HepG2 (cell line): Measurements from ENCODE around the gene DDAH2. TPM values are rescaled to one million over a fixed set of nuclear protein-coding genes. Genes with fewer than 3 reads are reported as not detected.

Experiments
- ARNTL ChIP-seq: sonication (generic); formaldehyde crosslinking; IDR thresholded peaks from 2 replicates; pipeline ENCODE4 v1.4.0; 2020; ENCODE audit warnings: mild to moderate bottlenecking, missing genetic modification reagents
- CENPX ChIP-seq: sonication (generic); formaldehyde crosslinking; IDR thresholded peaks from 2 replicates; pipeline ENCODE4 v1.9.0; 2021; ENCODE audit warnings: mild to moderate bottlenecking, missing genetic modification reagents, moderate library complexity
- FOXA3 ChIP-seq: IDR thresholded peaks from 2 replicates; pipeline ENCODE4 v1.6.1; 2016; ENCODE audit warnings: missing genetic modification reagents, missing compliant biosample characterization
- GFI1 ChIP-seq: sonication (generic); formaldehyde crosslinking; IDR thresholded peaks from 2 replicates; pipeline ENCODE4 v1.5.0; 2020; ENCODE audit warnings: missing genetic modification reagents, mild to moderate bottlenecking, borderline replicate concordance
- GMEB1 ChIP-seq: sonication (generic); formaldehyde crosslinking; IDR thresholded peaks from 2 replicates; pipeline ENCODE4 v1.5.1; 2020; ENCODE audit warnings: missing genetic modification reagents, mild to moderate bottlenecking, borderline replicate concordance
- HDAC6 ChIP-seq: fragments of 200-600 bp; sonication (generic); IDR thresholded peaks from 2 replicates; pipeline ENCODE4 v1.7.0; 2017; ENCODE audit warnings: mild to moderate bottlenecking, antibody characterized with exemption, low read length, low read depth
- HMG20A ChIP-seq: IDR thresholded peaks from 2 replicates; pipeline ENCODE4 v1.6.1; 2016; ENCODE audit warnings: borderline replicate concordance
- KLF13 ChIP-seq: sonication (generic); formaldehyde crosslinking; IDR thresholded peaks from 2 replicates; pipeline ENCODE4 v1.4.0; 2020; ENCODE audit warnings: mild to moderate bottlenecking, missing genetic modification reagents
- MYPOP ChIP-seq: sonication (generic); formaldehyde crosslinking; IDR thresholded peaks from 2 replicates; pipeline ENCODE4 v1.8.1; 2023; ENCODE audit warnings: mild to moderate bottlenecking, moderate library complexity, missing genetic modification reagents
- NAIF1 ChIP-seq: sonication (generic); formaldehyde crosslinking; IDR thresholded peaks from 2 replicates; pipeline ENCODE4 v1.5.0; 2020; ENCODE audit warnings: mild to moderate bottlenecking, missing genetic modification reagents, borderline replicate concordance
- POLR2AphosphoS2 ChIP-seq: IDR thresholded peaks from 2 replicates; pipeline ENCODE4 v1.6.1; 2011; ENCODE audit warnings: low read depth, low read length, improper control_type of control experiment
- SIN3B ChIP-seq: fragments of 150-350 bp; IDR thresholded peaks from 2 replicates; pipeline ENCODE4 v1.6.1; 2014; ENCODE audit warnings: low read length
- SIX4 ChIP-seq: sonication (generic); formaldehyde crosslinking; IDR thresholded peaks from 2 replicates; pipeline ENCODE4 v1.4.0; 2020; ENCODE audit warnings: missing genetic modification reagents
- SP4 ChIP-seq: sonication (generic); formaldehyde crosslinking; IDR thresholded peaks from 2 replicates; pipeline ENCODE4 v1.8.1; 2023; ENCODE audit warnings: mild to moderate bottlenecking, missing genetic modification reagents
- SRY ChIP-seq: sonication (generic); formaldehyde crosslinking; IDR thresholded peaks from 2 replicates; pipeline ENCODE4 v1.8.0; 2022; ENCODE audit warnings: mild to moderate bottlenecking, missing genetic modification reagents
- SYNCRIP ChIP-seq: fragments of 200-400 bp; formaldehyde crosslinking; IDR thresholded peaks from 2 replicates; pipeline ENCODE4 v1.6.1; 2018; ENCODE audit warnings: mild to moderate bottlenecking, low read depth, low read length; ENCODE audit not compliant: insufficient read depth
- TAF15 ChIP-seq: fragments of 200-400 bp; formaldehyde crosslinking; IDR thresholded peaks from one replicate; pipeline ENCODE4 v1.6.1; 2018; ENCODE audit warnings: mild to moderate bottlenecking, low read depth, low read length; ENCODE audit not compliant: poor library complexity, severe bottlenecking
- TGIF2 ChIP-seq: IDR thresholded peaks from 2 replicates; pipeline ENCODE4 v1.6.1; 2016; ENCODE audit warnings: control low read depth, missing compliant biosample characterization
- WIZ ChIP-seq: sonication (generic); formaldehyde crosslinking; IDR thresholded peaks from 2 replicates; pipeline ENCODE4 v1.5.1; 2020; ENCODE audit warnings: mild to moderate bottlenecking, missing genetic modification reagents
- ZBTB49 ChIP-seq: sonication (generic); formaldehyde crosslinking; IDR thresholded peaks from 2 replicates; pipeline ENCODE4 v1.4.0; 2020; ENCODE audit warnings: missing genetic modification reagents, borderline replicate concordance
- ZNF3 ChIP-seq: IDR thresholded peaks from 2 replicates; pipeline ENCODE4 v1.7.0; 2017; ENCODE audit warnings: inconsistent platforms
- ZNF30 ChIP-seq: sonication (generic); formaldehyde crosslinking; IDR thresholded peaks from 2 replicates; pipeline ENCODE4 v1.5.0; 2020; ENCODE audit warnings: mild to moderate bottlenecking, missing genetic modification reagents
- ZNF343 ChIP-seq: sonication (generic); formaldehyde crosslinking; IDR thresholded peaks from 2 replicates; pipeline ENCODE4 v1.4.0; 2020; ENCODE audit warnings: mild to moderate bottlenecking, missing genetic modification reagents
- ZNF605 ChIP-seq: sonication (generic); formaldehyde crosslinking; IDR thresholded peaks from 2 replicates; pipeline ENCODE4 v1.8.0; 2022; ENCODE audit warnings: mild to moderate bottlenecking, missing genetic modification reagents
- ZNF777 ChIP-seq: sonication (generic); formaldehyde crosslinking; IDR thresholded peaks from 2 replicates; pipeline ENCODE4 v1.4.0; 2020; ENCODE audit warnings: missing genetic modification reagents
- ZNF841 ChIP-seq: sonication (generic); formaldehyde crosslinking; IDR thresholded peaks from 2 replicates; pipeline ENCODE4 v1.8.1; 2023; ENCODE audit warnings: missing genetic modification reagents, borderline replicate concordance
- ZNF850 ChIP-seq: sonication (generic); formaldehyde crosslinking; conservative IDR thresholded peaks from 2 replicates; pipeline ENCODE4 v1.9.0; 2021; ENCODE audit warnings: mild to moderate bottlenecking, missing genetic modification reagents
- ZSCAN20 ChIP-seq: sonication (generic); formaldehyde crosslinking; IDR thresholded peaks from 2 replicates; pipeline ENCODE4 v1.4.0; 2020; ENCODE audit warnings: missing genetic modification reagents, mild to moderate bottlenecking, borderline replicate concordance
- polyA plus RNA-seq, 8 experiments: library from polyadenylated mRNA; depleted of rRNA in 3 of 8; stranded (reverse) in 7 of 8; unstranded in 1 of 8; fragments of >200 nt; fragmentation: Illumina TruSeq in 4 of 8; extraction: Trizol in 4 of 8; gene quantifications; 2 replicates each; pipeline versions ENCODE4 v1.2.1 to v1.2.3, GENCODE V29; 2011 to 2016; ENCODE audit warnings: low read depth in 4 of 8, missing spikeins in 1 of 8, mixed read lengths in 1 of 8; ENCODE audit not compliant: insufficient read depth in 1 of 8
- total RNA-seq, 5 experiments: library from RNA; depleted of rRNA; stranded (reverse); fragments of >200 nt; fragmentation: Illumina TruSeq; extraction: Trizol; gene quantifications; 2 replicates each; pipeline ENCODE4 v1.2.3, GENCODE V29; 2016; ENCODE audit warnings: low read depth in 1 of 5

The DDAH2 gene
- total and polyA plus RNA-seq, 2 of the 13 experiments (the other 11 are each of a cell fraction or from before 2014, with no cell fraction given): 16.4 to 21.1 TPM

- no peak for TF ChIP-seq GFI1 (CRISPR knock-in tag)
- no peak for TF ChIP-seq ZNF3
- TF ChIP-seq GMEB1 (CRISPR knock-in tag): peak; percentile 23; the same call in 1 of the 2 replicates
- no peak for TF ChIP-seq ZBTB49 (CRISPR knock-in tag)
- no peak for TF ChIP-seq SYNCRIP
- TF ChIP-seq NAIF1 (CRISPR knock-in tag): no peak
- no peak; the same call in 1 of the 2 replicates for TF ChIP-seq POLR2AphosphoS2
- no peak for TF ChIP-seq CENPX (CRISPR knock-in tag)
- TF ChIP-seq SIX4: no peak
- TF ChIP-seq HMG20A: no peak
- TF ChIP-seq ZSCAN20 (CRISPR knock-in tag): peak; percentile 20; the same call in 1 of the 2 replicates
- 0 out of 2 replicates have a peak, but pooled peaks have one; percentile 28 for TF ChIP-seq TGIF2 (CRISPR knock-in tag)
- TF ChIP-seq ZNF850 (CRISPR knock-in tag): peak; percentile 89; the same call in 1 of the 2 replicates
- no peak for TF ChIP-seq SIN3B
- peak; percentile 89; the same call in 1 of the 2 replicates for TF ChIP-seq MYPOP (CRISPR knock-in tag)
- no peak for TF ChIP-seq ZNF841 (CRISPR knock-in tag)
- TF ChIP-seq TAF15: peak; percentile 100
- TF ChIP-seq FOXA3 (CRISPR knock-in tag): no peak
- TF ChIP-seq WIZ (CRISPR knock-in tag): no peak
- TF ChIP-seq SRY (CRISPR knock-in tag): peak; percentile 70; the same call in 1 of the 2 replicates
- TF ChIP-seq HDAC6: no peak
- TF ChIP-seq KLF13 (CRISPR knock-in tag): no peak
- peak; percentile 42; the same call in 1 of the 2 replicates for TF ChIP-seq SP4 (CRISPR knock-in tag)
- peak; percentile 9; the same call in 1 of the 2 replicates for TF ChIP-seq ZNF343
- no peak; the same call in 1 of the 2 replicates for TF ChIP-seq ZNF605 (CRISPR knock-in tag)
- TF ChIP-seq ZNF777: 0 out of 2 replicates have a peak, but pooled peaks have one; percentile 27
- TF ChIP-seq ZNF30 (CRISPR knock-in tag): no peak
- no peak for TF ChIP-seq ARNTL (CRISPR knock-in tag)
Measured at GRCh38 chr6:31729979-31730630, 1.0 kb upstream of the DDAH2 start (continued).
